OCI-LY1 (cell line): ENCODE measurements around the gene GIPC2.

Source experiments
- H2AFZ ChIP-seq: fragments of 200-600 bp; sonication (generic), shearing (Covaris generic); 2 replicates; pipeline ENCODE4 v1.6.0; 2014; ENCODE audit warnings: antibody characterized with exemption, mild to moderate bottlenecking, low read length
- H3F3A ChIP-seq: fragments of 200-600 bp; sonication (generic), shearing (Covaris generic); 2 replicates; pipeline ENCODE4 v1.6.0; 2014; ENCODE audit warnings: mild to moderate bottlenecking, antibody characterized with exemption, low read length, moderate library complexity; ENCODE audit not compliant: insufficient read depth
- H3K27ac ChIP-seq: fragments of 200-600 bp; sonication (generic); 2 replicates; pipeline ENCODE4 v1.5.1; 2014; ENCODE audit warnings: low read length, mixed run types, mild to moderate bottlenecking, low read depth; ENCODE audit not compliant: poor library complexity, severe bottlenecking
- H3K27me3 ChIP-seq: fragments of 200-600 bp; sonication (generic); 2 replicates; pipeline ENCODE4 v1.6.0; 2014; ENCODE audit warnings: antibody characterized with exemption, mild to moderate bottlenecking, low read length, moderate library complexity; ENCODE audit not compliant: insufficient read depth
- H3K36me3 ChIP-seq: fragments of 200-600 bp; sonication (generic); 2 replicates; pipeline ENCODE4 v1.6.1; 2014; ENCODE audit warnings: mild to moderate bottlenecking, antibody characterized with exemption, low read length, moderate library complexity, mixed read lengths; ENCODE audit not compliant: insufficient read depth
- H3K4me1 ChIP-seq: fragments of 200-600 bp; sonication (generic); 2 replicates; pipeline ENCODE4 v1.5.1; 2014; ENCODE audit warnings: mild to moderate bottlenecking, low read length, moderate library complexity; ENCODE audit not compliant: insufficient read depth, severe bottlenecking
- H3K4me2 ChIP-seq: fragments of 200-600 bp; sonication (generic), shearing (Covaris generic); 2 replicates; pipeline ENCODE4 v1.6.1; 2014; ENCODE audit warnings: low read length
- H3K4me3 ChIP-seq: fragments of 200-600 bp; sonication (generic); 2 replicates; pipeline ENCODE4 v1.5.1; 2014; ENCODE audit warnings: low read length, low read depth, mild to moderate bottlenecking, mixed read lengths; ENCODE audit not compliant: poor library complexity, severe bottlenecking
- H3K79me2 ChIP-seq: fragments of 200-600 bp; shearing (Covaris generic); 2 replicates; pipeline ENCODE4 v1.6.1; 2016; ENCODE audit warnings: mixed run types, low read length, mixed read lengths; ENCODE audit not compliant: insufficient read depth
- H3K9ac ChIP-seq: fragments of 200-600 bp; sonication (generic), shearing (Covaris generic); 2 replicates; pipeline ENCODE4 v1.6.1; 2014; ENCODE audit warnings: mild to moderate bottlenecking, low read length, mixed read lengths
- H3K9me2 ChIP-seq: fragments of 200-600 bp; sonication (generic), shearing (Covaris generic); 2 replicates; pipeline ENCODE4 v1.6.1; 2014; ENCODE audit warnings: low read depth, mild to moderate bottlenecking, low read length, mixed read lengths
- H3K9me3 ChIP-seq: fragments of 200-600 bp; shearing (Covaris generic); 2 replicates; pipeline ENCODE4 v1.6.1; 2014; ENCODE audit warnings: low read length, mixed read lengths
- H4K20me1 ChIP-seq: fragments of 200-600 bp; sonication (generic), shearing (Covaris generic); 2 replicates; pipeline ENCODE4 v1.6.0; 2016; ENCODE audit warnings: mild to moderate bottlenecking, low read length; ENCODE audit not compliant: insufficient read depth
- EZH2 ChIP-seq: fragments of 200-600 bp; sonication (generic), shearing (Covaris generic); IDR thresholded peaks from 2 replicates; pipeline ENCODE4 v1.8.0; 2017; ENCODE audit warnings: borderline replicate concordance, mixed run types, mild to moderate bottlenecking, antibody characterized with exemption, low read length, moderate library complexity, mixed read lengths
- TF ChIP-seq, protein P1 (sequence below): fragments of 200-600 bp; sonication (generic), shearing (Covaris generic); IDR thresholded peaks from 2 replicates; pipeline ENCODE4 v1.5.1; 2017; ENCODE audit warnings: mild to moderate bottlenecking, antibody characterized with exemption, low read length, moderate library complexity, mixed read lengths

The GIPC2 gene

DNA sequence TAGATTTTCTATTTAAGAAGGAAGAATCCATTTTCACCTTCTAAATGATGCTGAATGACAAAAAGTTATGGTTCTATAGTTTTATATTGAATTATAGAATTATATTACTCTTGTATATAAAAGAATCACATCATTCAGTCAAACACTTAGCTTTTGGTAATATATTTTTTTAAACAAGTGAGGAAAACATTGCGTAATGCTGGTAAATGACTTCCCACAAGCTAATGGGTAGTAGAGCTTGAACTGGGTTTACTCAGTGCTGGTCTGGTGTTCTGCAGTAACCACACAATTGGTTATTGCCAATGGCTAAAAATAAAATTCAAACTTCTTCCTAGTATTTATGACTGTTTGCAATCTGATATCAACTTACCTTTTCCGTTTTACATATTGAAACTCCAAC is 10.6 kb upstream of the GIPC2 start:
- TF ChIP-seq, protein P1, sequence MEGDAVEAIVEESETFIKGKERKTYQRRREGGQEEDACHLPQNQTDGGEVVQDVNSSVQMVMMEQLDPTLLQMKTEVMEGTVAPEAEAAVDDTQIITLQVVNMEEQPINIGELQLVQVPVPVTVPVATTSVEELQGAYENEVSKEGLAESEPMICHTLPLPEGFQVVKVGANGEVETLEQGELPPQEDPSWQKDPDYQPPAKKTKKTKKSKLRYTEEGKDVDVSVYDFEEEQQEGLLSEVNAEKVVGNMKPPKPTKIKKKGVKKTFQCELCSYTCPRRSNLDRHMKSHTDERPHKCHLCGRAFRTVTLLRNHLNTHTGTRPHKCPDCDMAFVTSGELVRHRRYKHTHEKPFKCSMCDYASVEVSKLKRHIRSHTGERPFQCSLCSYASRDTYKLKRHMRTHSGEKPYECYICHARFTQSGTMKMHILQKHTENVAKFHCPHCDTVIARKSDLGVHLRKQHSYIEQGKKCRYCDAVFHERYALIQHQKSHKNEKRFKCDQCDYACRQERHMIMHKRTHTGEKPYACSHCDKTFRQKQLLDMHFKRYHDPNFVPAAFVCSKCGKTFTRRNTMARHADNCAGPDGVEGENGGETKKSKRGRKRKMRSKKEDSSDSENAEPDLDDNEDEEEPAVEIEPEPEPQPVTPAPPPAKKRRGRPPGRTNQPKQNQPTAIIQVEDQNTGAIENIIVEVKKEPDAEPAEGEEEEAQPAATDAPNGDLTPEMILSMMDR = no peak
- no peak for TF ChIP-seq EZH2
- H3K4me2 ChIP-seq = no peak overlapping the region
- H3K4me3 ChIP-seq = no peak overlapping the region
- no peaks in the 10 kb centered on the region for H3K9me3 ChIP-seq
- no peaks in the 10 kb centered on the region for H4K20me1 ChIP-seq
- H2AFZ ChIP-seq = no peak overlapping the region
- no peaks in the 10 kb centered on the region for H3K9me2 ChIP-seq
- H3K4me1 ChIP-seq = no peaks in the 10 kb centered on the region
- H3K27me3 ChIP-seq = 0 out of 2 replicates have a peak, but pooled peaks cover 4% of the 10 kb centered on the region
- H3K36me3 ChIP-seq = no peaks in the 10 kb centered on the region
- H3K9ac ChIP-seq = no peak overlapping the region
- H3K79me2 ChIP-seq = no peaks in the 10 kb centered on the region
- no peak overlapping the region for H3K27ac ChIP-seq
- no peaks in the 10 kb centered on the region for H3F3A ChIP-seq

DNA sequence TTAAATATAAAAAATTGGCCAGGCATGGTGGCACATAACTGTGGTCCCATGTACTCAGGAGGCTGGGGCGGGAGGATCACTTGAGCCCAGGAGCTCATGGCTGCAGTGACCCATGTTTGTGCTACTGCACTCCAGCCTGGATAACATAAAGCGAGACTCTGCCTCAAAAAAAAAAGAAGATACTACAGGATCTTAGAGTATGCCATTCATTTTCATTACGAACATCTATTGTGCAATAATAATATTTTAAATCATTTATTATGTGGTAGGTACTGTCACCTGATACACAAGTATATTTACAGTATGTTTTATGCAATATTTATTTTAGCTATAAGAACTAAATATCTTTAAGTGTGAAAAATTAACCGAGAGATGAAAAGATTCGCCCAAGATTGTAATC is 9.3 kb upstream of the GIPC2 start:
- Histone ChIP-seq H3K4me2 (no peak overlapping the region), H3K27ac (no peak overlapping the region), H3K79me2 (no peaks in the 10 kb centered on the region), H3K4me3 (no peak overlapping the region), H3K9me2 (no peaks in the 10 kb centered on the region), H3K9ac (no peak overlapping the region), H2AFZ (no peak overlapping the region), H3K9me3 (no peaks in the 10 kb centered on the region), H3K36me3 (no peaks in the 10 kb centered on the region), H3K27me3 (0 out of 2 replicates have a peak, but pooled peaks cover 4% of the 10 kb centered on the region), H3K4me1 (no peaks in the 10 kb centered on the region), H3F3A (no peaks in the 10 kb centered on the region), H4K20me1 (no peaks in the 10 kb centered on the region)
- TF ChIP-seq, protein P1 = no peak
- no peak for TF ChIP-seq EZH2

DNA sequence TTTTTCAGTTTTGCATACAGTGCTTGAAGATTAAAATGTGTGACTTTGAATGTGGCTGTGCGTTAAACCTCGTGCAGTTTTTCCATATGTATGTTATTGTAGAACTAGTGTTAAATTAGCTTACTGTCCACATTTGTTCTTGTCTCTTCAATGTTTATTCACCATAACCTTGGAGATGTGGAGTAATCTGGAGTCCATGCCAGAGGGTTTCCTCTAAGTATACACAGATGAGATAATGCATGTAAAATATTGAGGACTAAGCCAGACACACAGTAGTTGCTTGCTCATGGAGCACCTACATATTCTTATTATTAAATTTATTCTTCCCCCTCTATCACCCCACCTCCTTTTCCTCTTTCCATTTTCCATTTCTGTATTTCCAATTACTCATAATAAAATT is 7.7 kb upstream of the GIPC2 start:
- Histone ChIP-seq H3K36me3 (no peaks in the 10 kb centered on the region), H3K9ac (no peak overlapping the region), H3K4me3 (no peak overlapping the region), H3K4me2 (no peak overlapping the region), H4K20me1 (no peaks in the 10 kb centered on the region), H3F3A (no peaks in the 10 kb centered on the region), H3K79me2 (no peaks in the 10 kb centered on the region), H3K27me3 (0 out of 2 replicates have a peak, but pooled peaks cover 4% of the 10 kb centered on the region), H2AFZ (no peak overlapping the region), H3K9me2 (no peaks in the 10 kb centered on the region), H3K27ac (no peak overlapping the region), H3K4me1 (no peaks in the 10 kb centered on the region), H3K9me3 (no peaks in the 10 kb centered on the region)
- TF ChIP-seq EZH2 = no peak
- TF ChIP-seq, protein P1 = no peak
